NCI-H510A treated with DMSO at 0.1 percent for 48 hours (cell line): ENCODE results near the gene RAD51B.
A peak's percentile ranks its signal among the peaks of the same experiment; 100 is the strongest.

Experiments used
- DNase-seq: peaks from one replicate; lab custom pipeline; 2025; lab: John Stamatoyannopoulos, UW

The RAD51B gene

DNA sequence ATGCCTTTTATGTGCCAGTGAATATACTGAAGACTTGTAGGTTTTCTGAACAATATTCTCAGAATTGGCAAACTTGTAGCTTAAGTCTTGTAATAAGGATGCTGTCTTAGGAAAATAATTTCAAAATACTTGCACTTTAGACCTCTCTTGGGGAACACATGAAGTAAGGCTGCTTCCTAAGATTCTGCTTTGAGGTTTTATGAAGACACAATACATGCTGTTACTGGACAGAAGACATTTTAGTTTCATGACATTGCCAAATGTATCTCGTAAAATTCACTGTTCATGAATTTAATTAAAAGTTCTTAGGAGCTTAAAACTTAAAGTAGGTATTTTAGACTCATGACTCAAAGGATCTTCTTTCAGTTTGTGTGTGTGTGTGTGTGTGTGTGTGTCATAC lies 80.7 kb downstream of the RAD51B start:
- no peak for DNase-seq

DNA sequence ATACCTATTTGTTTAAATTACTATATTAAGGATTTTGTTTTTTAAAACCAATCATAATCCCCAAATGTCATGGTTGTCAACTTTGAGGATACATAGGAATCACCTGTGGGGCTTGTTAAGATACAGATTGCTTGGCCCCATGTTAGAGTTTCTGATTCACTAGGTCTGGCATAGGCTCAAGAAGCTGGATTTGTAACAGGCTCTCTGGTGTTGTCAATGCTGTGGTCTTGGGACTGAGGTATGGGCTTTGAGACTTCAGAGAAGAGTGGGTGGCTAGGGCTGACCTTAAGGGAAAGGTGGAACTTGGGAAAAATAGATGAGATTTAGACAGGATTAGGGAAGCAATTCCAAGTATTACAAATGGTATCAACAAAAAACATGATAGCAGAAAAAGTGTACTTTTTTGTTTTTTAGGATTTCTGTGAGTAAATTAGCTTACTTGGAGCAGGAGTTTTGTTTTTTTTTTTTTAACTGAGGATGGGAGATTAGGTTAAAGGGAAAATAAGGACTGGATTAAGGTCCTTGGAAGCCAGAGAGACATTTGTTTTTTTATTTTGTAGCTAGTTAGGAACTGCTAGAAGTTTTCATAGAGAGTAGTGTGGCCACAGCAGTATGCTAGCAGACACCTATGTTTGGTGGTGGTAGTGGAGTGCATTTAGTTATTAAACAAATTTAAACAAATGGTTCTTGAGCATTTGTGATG lies 88.6 kb downstream of the RAD51B start:
- no peak for DNase-seq

DNA sequence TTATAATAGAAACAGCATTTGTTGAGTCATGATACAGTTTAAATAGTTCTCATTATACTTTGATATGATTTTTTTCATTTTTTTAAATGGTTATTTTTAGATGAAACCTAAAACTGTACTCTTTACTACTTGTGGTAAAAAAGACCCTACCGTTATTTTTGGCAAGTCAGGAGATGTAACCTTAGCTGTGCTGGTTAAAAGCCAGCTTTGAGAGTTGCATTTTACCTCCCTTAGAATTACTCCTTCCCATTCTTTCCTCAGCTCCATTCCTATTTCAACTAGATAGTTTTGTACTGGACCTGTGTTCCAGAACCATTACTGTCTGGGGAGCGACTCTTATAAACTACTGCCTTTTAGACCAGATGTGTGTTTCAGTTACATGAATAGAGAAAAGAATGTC lies 92.0 kb downstream of the RAD51B start:
- no peak for DNase-seq

DNA sequence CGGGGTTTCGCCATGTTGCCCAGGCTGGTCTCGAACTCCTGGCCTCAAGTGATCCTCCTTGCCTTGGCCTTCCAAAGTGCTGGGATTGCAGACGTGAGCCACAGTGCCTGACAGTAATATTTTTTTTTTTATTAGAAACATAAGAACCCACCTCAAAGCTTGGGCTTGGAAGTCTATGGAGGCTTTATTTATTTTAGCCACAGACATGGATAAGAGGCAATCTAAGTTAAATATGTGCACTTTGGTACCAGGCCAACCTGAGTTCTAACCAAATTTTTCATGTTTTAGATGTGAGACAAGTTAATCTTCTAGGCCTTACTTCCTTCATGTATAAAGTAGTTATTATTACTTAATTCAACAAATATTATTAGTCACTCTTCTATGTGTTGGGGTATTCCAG lies 96.9 kb downstream of the RAD51B start:
- no peak for DNase-seq

DNA sequence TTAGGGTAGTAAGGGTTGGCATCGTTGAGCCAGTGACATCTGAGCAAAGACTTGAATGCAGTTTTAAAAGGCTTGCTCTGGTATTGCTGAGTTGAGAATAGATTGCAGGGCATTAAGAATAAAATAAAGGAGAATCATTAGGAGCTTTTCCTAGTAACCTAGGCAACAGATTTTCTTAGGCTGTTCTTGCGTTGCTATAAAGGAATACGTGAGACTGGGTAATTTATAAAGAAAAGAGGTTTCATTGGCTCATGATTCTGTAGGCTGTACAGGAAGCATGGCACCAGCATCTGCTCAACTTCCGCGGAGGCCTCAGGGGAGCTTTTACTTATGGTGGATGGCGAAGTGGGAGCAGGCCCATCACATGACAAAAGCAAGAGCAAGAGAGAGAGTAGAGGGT lies 97.4 kb downstream of the RAD51B start:
- DNase-seq = no peak

DNA sequence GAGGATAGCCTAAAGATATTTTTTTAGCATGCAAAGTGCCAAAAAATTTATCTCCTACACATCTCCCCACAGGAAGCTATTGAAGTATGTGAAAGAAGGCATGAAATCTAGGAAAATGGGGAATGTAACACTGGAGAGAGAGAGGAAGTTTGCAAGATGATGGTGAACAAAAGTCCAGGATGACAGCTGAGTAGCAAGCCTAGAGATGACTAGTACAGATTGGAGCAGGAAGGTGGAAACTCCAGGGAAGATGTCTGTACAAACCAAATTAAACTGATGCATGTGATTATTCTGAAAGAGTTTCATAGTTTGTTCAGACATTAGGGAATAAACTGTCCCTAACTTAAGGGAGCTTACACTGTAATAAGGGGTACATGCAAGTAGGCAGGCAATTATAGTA lies 99.3 kb downstream of the RAD51B start:
- no peak for DNase-seq

DNA sequence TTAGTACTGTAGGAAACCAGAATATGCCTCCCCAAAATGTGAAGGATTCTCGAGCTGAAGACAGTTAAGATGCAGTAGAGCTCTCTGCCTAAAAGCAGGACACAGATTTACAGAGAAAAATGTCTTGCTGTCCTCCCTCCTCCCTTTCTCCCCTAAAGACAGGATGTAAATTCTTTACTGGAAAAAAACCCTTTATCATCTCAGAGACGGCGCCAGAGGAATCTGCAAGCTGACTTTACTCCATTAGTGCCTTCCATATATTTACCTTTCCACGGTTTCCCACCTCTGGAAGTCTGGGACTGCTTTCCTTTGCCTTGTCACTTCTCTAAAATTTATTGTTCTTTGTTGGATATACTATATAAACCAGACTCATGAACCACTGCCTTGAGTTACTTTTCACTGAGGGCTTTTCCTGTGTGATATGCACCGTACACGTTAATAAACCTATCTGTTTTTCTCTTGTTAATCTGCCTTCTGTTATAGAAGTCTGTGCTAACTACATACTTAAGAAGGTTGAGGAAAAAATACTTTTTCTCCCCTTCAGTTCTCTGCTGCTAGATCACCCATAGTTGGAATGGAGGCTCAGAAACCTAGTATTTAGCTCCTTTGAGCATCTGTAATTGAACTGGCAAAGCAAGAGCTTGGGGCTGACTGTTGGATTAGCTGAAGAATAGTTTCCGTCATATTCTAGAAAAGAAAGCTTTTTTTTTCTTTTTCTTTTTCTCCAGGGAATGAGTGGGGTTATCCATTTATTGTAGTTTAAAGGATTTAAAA lies 99.9 kb downstream of the RAD51B start:
- no peak for DNase-seq

DNA sequence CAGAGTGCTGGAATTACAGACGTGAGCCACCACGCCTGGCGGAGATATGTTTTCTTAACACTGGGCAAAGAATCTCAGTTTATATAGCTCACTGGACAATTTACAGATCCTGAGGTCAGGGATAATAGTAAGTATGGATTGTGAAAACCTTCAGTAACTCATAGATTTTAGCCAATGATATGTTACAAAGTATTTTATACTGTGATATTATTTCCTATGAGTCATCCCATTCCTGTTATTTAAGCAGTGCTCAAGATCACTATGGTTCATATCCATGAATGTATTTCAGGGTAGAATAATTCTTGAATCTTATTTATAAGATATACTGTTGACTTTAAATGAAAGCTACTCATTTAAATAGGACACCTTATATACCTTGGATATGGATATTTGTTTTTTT lies 107.2 kb downstream of the RAD51B start:
- DNase-seq = no peak

DNA sequence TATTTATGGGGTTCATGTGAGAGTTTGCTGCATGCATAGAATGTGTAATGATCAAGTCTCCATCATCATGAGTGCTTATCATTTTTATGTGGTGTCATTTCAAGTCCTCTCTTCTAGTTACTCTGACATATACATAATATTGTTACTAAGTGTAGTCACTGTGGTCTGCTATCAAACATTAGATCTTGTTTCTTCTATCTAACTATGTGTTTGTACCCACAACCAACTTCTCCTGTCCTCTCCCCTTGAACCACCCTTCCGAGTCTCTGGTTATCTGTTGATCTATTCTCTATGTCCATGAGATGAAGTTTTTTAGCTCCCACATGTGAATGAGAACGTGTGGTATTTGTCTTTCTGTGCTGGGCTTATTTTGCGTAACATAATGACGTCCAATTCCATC lies 107.7 kb downstream of the RAD51B start:
- no peak for DNase-seq

DNA sequence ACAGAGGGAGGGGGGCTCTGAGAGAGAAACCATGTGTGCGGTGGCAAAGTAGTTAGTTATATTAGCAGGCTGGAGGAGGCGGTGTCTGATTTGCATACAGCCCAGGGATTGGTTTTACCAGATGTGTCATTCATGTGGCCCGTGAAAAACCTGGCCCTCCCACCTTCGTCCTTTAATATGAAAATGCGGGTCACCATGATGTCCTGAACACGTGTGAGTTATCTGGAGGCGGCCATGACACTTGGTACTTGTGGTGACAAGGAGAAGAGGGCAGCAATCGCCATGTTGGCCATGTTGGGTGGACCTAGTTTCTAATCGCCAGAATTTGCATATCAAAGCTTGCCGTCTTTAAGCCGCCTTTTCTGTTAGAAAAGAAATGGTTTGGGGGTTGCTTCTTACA lies 108.8 kb downstream of the RAD51B start:
- DNase-seq = no peak

DNA sequence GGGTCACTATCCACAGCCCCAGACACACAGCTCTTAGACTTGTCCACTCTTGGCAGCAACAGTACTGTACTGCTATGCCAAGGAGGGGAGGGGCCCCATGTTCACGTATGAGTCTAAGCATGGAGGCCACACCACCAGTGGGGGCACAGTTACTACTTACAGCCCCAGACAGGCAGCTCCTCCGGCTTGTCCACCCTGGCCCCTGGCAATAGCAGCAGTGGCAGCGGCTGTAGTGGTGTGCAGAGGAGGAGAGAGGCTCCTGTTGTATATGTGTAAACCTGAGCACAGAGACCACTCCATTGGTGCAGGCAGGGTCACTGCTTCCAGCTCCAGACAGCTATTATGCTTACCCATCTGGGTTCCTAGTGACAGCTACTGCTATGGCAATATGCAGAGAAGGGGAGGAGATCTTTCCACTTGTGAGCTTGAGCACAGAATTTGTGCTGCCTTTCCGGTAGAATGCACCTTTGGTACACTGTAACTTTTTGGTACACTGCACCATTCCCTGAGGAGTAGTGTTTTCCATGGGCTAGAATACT lies 113.2 kb downstream of the RAD51B start:
- no peak for DNase-seq

DNA sequence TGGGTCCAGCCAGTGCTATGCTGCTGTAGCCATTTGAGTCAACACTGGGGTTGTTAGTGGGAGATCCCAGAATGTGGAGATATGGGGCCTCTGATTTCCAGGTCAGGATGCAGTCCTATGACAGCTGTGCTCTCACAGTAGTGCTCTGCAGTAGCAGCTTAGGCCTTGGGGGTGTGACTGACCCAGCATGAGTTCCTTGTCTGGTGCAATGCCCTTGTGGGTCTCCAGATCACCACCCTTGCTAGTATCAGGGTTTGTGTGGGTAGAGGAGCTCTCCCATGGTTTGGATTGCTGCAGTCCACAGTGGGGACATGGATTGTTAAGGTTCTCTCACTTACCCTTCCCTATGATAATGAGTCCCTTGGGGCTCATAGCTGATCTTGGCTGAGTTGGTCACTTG lies 113.7 kb downstream of the RAD51B start:
- DNase-seq = no peak

DNA sequence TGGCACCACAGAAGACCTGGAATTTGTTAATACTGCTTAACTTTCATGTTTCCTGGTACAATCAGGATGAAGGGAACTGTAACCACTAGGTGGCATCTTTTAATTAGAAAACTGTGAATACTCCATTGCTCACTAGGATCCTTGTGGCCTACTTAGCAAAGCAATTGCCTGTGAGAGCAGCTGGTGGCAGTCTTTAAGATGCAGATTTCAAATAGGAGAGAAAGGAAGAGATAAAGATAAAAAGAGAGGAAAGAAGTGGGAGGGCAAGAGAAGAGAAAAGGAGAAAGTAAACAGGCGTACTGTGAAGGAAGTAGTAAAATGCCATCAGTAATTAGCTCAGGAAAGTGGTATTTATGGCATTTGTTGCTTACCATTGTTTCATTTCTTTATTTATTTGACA lies 114.5 kb downstream of the RAD51B start:
- DNase-seq = peak; percentile 74

DNA sequence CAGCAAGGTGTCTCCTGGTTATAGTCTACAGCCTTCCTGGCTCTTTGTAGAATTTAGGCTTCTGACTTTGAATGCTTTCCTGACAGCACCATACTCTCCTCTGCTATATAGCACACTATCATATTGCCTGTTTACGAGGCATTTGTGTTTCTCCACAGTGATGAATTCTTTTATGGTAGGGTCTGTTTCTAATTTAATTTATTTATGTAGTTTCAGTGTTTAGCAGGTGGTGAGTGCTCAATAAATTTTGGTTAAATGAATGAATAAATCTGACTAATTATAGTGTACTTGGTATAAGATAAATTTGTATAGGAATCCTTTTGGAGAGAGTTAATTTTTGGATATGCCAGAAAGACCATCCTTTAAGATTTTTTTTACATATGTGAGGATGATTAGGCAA lies 115.3 kb downstream of the RAD51B start:
- no peak for DNase-seq

DNA sequence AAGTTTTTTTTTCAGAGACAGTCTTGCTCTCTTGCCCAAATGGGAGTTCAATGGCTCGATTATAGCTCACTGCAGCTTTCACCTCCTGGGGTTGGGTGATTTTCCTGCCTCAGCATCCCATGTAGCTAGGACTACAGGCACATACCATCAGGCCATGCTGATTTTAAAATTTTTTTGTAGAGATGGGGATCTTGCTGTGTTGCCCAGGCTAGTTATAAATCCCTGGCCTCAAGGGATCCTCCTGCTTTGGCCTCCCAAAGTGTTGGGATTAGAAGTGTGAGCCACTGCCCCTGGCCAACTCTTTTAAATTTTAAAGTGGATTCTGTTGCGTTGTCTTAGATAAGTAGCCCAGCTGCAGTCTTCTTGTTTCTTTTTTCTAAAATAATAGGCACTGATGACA lies 115.8 kb downstream of the RAD51B start:
- DNase-seq = no peak

DNA sequence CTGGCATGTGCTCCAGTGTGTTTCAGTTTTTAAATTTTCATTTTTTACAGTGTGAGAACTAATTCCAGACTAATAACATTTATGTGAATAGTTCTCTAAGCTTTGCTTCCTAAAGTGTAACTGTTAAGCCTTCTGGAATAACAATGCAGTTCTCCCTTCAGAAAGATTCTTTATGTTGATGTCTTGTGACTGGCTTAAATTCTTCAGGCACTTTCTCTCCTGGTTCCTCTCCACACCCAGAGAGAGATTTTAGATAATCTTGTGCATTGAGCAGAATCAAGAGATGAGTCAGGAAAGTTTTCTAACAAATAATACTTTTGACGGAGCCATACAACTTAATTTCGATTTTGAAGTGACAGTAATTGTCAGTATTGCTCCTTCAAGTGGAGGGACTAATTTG lies 118.5 kb downstream of the RAD51B start:
- DNase-seq = no peak

DNA sequence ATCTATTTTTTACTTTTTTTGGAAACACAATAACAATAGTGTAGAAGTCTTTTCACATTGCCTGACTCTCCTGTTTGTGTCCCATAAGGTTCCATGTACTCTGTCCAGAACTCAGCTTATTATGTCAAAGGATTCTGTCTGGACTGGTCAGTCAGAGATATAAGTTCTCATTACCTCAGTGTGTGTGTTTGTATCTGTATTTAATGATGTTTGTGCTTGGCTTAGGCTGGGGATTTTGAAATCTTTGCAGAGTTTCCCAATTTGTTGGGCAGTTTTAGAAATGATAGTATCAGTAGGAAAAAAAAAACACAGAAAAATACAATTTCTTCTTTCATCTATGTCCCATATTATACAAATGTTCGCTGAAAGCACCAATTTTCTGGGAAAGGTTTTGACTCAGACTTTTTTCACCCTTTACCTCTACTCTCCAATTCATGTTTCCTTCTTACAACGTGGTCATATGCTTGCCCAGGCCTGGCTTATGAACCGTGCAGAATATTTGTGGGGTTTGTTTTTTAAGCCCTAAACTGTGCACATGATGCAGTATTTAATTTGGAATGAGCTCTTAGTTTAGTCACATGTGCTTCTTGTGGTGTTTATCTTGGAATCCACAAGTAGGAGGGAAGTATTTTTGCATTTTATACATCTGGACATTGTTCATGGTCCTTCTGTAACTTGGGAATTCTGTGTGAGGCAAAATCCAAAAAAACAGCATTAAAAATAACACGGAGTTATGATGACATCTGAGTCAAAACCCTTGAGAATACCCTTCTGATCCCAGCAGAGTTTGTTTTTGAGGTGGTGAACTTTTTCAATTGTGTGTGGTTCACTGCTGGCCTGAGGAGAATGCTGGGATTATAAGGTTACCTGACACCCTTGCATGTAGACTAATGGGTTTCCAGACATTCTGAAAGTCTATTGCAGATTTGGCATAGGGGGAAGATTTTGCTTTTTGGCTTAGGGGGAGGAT lies 121.2 kb downstream of the RAD51B start:
- no peak for DNase-seq

DNA sequence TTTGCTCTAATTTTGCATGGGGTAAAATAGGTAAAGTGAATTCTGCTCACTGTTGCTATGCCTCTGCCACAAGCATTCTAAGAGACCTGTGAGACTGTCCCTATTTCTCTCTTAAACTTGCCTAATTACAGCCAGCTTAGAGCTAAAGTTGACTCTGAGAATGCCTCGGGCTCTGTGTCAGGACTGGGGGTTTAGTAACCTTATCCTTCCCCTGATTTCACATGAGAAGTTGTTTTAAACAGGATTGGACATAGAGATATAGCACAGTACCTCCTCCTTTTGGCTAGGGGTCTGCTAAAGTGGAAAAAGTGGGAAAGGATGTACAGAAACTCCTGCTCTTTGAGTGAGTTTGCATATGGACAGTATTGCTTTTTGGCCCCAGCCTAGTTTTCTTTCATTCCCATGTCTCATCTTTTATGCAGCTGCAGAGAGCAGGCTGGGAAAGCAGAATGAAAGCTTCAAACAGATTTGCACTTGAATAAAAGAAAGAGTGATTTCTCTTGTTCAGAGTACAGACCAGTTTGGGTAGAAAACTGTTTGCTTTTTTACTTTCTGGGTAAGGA lies 122.0 kb downstream of the RAD51B start:
- DNase-seq = no peak

DNA sequence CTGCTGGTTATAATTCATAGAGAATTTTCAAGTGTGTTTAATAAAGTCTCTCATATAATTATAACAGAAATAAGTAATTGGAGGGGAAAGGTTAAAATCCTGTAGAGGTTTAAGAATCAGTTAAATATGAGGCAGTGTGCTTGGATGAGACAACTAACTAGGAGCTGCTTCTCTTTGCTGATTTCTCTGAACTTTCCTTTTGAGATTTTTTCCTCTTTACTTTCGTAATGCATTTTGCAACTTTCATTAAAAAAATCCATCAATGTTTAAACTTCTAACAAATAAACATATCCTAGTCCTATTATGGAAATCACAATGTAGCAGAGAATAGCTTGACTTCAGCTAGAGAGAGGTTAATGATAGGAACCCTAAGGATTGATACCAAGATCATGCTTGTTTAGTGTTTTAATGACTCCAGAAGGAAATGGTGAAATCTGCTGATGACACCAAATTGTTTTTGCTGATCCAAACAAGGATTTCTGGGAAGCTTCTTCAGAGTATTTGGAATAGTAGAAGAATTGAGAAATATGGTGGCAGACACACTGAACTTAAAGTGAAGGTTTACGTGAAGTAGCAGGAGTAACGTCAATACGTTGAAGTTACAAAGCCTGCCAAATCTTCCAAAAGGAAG lies 122.6 kb downstream of the RAD51B start:
- DNase-seq = no peak

DNA sequence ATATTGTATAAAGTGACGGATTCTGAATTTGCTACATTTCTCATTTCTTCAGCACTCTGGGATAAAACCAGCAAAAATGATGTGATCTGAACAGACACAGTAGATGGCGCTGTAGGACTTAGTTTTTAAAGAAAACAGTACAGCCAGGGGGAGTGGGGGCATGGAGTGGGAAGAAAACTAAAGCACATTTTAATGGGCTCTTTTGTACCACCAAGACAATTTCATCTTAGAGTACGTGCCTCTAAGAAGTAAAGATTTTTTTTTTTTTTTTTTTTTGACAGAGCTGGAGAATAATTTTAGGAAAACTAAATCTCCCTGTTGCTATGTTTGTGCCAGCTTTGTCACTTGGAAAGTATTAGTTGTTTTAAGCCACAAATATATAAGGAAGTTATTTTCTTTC lies 124.4 kb downstream of the RAD51B start:
- DNase-seq = peak; percentile 77

DNA sequence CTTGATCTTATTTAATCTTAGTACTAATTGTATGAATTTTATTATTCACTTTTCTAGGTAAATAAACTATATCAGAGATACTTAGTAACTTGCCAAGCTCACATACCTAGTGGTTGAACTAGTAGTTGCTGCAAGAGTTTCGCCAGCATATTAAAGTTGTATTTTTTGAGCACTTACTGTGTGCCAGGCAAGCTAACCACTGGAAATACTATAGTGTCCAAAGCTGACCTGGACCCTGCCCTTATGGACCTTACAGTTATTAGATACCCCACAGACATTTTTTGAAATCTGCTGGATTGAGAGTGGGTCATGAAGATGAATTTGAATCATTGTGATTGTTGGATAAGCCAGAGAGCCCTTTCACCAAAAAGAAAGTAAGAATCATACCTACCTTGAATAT lies 125.0 kb downstream of the RAD51B start:
- no peak for DNase-seq

DNA sequence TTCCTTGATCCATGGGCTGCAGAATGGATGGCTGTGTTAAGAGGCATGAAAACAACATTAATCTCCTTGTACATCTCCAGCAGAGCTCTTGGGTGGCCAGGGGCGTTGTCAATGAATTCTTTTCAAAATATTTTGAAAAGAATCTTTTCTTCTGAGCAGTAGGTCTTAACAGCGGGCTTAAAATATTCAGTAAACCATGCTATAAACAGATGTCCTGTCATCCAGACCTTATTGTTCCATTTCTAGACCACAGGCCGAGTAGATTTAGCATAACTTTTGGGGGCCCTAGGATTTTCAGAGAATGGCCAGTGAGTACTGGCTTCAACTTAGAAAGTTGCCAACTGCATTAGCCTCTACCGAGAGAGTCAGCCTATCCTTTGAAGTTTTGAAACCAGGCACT lies 130.2 kb downstream of the RAD51B start:
- DNase-seq = no peak
